A204.1 (cell line): ENCODE results near the gene NUP35.

Experiments used
- FAIRE-seq: peaks from 2 replicates; lab custom pipeline; 2012; peaks lifted over from hg19 to GRCh38; lab: Jason Lieb, UNC

The NUP35 gene, protein sequence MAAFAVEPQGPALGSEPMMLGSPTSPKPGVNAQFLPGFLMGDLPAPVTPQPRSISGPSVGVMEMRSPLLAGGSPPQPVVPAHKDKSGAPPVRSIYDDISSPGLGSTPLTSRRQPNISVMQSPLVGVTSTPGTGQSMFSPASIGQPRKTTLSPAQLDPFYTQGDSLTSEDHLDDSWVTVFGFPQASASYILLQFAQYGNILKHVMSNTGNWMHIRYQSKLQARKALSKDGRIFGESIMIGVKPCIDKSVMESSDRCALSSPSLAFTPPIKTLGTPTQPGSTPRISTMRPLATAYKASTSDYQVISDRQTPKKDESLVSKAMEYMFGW

DNA sequence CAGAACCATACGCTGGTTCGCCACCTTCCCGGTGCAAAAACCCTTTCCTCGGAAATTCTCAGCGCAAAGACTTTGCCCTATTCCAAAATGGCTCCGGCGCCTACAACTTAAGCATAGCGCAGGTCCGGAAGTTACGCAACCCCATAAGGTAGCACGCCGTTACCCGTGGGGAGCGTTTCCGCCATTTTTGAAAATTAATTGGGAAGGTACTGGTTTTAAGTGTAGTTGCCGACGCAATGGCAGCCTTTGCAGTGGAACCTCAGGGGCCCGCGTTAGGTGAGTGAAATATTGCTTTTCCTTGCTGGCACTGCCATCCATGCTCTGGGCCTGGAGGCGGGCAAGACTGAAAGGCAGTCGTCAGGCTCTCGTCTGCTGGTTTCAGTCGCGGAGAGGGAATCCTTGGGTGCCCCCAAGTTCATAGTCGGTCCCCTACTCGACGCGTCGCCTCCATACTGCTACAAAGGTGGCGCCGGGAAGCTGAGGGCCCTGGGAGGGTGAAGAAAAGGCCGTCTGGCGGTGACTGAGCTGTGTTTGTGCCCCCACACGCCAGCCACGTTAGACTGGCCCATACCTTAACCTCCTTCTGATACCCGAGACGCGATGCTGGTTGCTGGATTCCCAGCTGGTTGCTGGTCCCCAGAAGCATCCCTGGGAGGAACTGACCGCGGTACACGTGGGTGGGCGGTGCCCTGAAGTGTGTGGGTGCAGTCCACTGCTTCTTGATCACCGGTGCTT is at the start of gene NUP35:
Gene NUP35, plus strand, starts transcription at position 222 of the 735 bp plus-strand sequence. Its CDS starts 15 bp downstream, at position 237.
- peak; percentile 97 for FAIRE-seq

DNA sequence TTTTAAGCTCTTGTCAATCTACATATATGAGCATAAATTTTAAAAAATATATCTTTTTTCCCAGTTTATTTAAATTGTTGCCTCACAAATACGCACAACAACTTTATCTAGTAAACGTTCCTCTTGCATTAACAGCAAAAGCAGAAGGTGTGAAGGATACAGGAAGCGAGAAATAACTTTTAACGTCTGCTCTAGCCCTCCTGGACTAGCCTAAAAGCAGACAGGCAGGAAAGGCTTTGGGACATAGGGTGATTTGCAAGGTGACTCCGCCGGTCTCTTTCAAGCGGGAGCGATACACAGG is 46.1 kb upstream of the NUP35 start:
- FAIRE-seq = no peak

DNA sequence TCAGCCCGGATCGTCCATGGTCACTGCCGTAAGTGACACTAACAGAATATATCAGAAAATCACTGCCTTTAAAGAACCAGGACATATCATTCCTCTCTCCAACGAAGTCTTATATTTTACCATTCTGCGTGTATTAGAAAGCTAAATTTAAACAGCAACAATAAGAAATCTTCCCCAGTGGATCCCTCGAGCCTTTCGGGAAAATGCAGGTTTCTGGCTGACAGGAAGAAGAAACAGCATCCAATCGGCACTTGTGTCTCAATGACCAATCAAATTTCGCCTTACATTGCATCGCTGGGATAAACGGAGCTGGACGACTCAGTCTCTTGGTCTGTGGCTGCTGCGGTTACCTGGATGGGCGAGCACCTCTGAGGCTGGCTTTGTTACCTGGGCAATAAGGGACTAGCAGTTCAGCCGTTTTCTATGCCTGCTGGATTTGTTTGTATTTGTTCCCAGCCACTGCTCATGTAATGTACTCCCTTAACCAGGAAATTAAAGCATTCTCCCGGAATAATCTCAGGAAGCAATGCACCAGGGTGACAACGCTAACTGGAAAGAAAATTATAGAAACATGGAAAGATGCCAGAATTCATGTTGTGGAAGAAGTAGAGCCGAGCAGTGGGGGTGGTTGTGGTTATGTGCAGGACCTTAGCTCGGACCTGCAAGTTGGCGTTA is 45.6 kb upstream of the NUP35 start, which contains the start of gene DUSP19:
Gene DUSP19, plus strand, starts transcription at position 284 of the 675 bp plus-strand sequence. Its CDS starts 187 bp downstream, at position 471.
- FAIRE-seq = peak; percentile 87

DNA sequence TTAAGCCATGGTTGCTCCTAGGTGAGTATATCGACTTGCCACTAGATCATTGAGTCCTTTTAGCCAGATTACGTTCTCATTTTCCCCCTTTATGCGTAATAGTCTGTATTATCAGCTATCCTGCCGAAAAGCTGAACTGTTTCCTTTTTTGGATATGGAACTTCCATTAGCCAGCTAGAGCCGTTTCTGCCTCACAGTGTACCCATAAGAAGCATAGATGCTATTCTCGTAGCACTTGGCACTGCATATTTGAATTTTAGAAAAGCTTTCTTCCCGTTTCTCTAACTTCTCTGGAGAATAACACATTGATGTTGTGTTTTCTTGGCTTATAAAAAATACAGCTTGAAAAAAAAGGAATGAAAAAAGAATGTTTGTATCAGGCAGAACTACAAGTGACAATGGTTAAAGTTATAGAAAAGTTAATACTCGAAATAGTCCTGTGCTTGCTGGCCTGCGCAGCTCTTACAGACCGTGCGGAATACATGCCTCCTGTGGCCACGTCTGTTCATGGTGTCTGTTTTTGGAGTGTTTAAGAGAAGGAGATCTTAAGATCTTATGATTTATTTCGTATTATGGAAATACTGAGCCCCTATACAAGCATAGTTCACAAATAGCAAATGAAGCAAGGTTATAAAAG is 45.0 kb upstream of the NUP35 start:
- FAIRE-seq = no peak

DNA sequence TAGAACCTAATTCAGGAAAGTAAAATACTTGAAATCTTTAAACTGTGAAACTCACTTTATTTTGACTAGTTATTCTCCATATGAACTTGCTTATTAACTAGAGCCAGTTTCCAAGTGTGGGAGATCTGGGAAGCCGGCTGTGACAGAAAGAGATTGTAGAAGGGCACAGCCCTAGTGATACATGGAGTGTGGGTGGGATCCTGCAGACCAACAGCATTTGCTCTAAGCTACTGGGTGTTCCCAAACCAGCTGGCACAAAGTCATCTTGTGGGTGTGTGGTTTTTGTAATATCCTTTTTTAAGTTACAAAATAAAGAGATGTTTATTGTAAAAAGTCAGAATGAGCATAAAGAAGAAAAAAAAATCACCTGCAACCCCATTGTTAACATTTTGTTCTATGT is 42.3 kb upstream of the NUP35 start:
- FAIRE-seq = no peak

DNA sequence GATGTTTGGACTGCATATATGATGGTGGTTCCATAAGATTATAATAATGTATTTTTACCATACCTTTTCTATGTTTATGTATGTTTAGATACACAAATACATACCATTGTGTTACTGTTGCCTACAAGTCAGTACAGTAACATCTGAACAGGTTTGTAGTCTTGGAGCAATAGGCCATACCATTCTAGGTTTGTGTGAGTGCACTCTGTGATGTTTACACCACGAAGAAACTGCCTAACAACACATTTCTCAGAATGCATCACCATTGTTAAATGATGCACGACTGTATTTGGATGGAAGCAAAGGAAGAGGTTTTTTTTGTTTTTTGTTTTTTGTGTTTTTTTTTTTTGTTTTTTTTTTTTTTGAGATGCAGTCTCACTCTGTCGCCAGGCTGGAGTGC is 36.2 kb upstream of the NUP35 start:
- FAIRE-seq = no peak

DNA sequence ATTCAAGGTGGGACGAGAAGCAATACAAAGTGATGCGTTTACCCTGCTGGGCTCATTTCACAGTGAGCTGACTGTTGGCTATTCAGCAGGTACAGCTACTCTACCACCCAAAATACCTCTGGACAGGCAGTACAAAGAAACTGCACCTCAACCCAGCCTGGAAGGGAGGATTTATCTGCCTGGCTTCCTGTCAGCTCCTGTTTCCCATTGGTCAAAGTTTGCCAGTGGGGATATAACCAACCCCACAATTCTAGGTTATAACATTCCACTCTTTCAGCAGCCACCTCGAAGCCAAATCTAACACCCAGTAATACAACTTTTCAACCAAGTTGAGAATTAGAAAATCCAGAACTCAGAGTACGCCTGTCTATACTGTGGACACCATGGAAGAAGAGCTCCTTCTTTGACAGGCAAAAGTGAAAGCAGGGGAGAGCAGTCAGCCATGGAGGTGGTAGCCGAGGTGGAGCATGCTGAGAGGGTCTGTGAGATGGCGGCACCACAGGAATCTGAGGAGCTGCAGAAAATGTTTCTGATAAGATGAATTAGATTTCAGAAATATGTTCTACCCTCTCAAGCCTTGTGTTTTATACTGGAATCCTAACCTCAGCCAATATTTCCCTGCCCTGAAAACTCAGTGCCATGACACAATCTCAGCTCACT is 34.9 kb upstream of the NUP35 start:
- FAIRE-seq = no peak

DNA sequence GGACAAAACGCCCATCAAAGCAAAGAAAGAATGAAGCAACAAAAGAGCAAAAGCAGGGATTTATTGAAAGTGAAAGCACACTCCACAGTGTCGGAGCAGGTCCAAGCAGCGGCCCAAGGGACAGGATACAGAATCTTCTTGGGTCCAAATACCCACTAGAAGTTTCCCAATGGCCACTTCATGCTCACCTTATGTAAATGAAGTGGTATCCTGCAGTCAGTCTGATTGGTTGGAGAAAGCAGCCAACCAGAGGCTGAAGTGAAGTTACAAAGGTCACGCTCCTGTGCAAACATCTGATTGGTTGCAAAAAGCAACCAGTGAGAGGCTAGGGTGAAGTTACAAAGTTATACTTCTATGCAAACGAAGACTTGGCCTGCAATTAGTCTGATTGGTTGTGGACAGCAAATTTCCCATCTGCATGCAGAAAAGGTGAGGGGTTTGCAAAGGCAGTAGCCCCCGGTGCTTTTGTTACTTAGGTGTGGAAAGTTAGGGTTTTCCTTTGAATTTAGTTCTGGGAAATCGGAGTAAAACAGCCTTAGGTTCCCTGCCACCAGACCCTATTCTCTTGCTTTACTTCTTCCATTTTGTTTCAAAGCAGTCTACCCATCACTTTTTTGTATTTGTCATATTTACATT is 32.8 kb upstream of the NUP35 start:
- no peak for FAIRE-seq

DNA sequence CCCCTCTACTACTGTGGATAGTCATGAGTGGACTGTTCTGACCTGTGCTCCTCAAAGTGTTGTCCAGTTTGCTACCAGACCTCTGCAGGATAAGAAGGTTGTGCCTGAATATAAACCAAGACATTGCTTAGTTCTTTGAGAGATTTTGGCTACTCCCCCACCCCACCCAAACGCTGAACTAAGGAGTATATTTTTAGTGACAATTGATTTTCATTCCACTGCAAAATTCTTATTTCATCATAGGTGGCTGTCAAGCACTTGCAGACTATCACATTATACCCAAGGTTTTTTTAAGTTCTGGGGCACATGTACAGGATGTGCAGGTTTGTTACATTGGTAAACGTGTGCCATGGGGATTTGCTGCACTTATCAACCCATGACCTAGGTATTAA is 32.3 kb upstream of the NUP35 start:
- no peak for FAIRE-seq

DNA sequence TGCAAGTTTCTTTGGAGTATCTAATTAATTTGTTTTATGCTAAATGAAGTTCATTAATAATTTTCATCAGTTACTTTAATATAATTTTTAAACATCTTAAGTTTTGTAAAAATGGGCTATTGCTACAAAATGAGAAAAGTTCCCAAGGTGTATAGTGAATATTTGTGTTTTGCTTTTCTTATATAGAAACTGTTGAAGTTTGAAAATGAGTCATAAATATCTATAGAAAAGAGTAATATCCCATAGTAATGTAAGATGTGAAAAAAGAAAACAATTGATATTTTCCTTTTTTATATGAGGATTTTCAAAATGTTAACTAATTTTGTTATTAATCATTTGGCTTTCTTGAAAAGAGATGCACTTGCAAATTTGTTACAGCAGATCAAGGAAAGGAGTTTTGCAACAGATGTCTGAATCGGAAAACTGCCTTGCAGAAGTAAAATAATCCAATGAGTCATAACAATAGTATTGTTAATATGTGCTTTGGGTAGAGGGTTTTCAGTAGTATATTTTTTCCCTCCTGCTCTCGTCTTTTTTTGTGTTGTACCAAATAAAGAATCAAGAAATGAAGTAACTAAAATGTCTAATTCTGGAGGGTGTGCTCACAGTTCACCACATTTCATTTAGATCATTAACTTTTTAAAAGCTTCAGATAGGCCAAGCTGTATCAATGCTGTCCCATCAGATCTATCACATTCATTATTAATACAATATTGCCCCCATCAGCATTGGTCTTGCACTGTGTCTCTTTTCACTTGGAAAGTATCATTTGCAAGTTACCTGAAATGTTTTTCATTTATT is 30.2 kb upstream of the NUP35 start:
- FAIRE-seq = peak; percentile 30

DNA sequence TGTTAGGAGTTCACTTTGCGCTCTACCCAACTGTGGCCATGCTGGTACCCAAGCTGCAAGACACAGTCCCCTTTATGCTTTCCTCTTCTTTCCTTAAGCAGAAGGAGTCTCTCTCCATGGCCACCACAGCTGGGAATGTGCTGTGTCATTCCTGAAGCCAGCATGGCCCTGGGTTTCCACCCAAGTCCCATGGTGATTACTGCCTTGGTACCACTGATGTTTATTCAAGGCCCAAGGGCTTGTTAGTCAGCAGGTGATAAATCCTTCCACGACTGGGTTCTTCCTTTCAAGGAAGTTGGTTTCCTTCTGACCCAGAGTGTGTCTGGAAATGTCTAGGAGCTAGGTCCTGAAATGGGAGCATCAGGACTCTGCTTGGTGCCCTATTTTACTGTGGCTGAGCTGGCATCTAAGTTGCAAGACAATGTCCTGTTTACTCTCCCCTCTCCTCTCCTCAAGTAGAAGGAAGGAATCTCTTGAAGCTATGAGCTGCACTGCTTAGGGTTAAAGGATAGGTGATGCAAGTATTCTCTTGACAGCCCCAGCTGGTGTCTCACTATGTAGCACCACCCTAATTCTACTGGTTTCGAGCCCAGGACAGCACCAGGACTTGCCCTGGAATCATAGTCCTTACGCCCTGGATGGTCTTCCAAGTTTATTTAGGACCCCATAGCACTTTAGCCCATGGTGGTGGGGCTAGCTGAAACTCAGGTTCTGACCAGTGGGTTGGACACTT is 18.7 kb upstream of the NUP35 start:
- FAIRE-seq = no peak

DNA sequence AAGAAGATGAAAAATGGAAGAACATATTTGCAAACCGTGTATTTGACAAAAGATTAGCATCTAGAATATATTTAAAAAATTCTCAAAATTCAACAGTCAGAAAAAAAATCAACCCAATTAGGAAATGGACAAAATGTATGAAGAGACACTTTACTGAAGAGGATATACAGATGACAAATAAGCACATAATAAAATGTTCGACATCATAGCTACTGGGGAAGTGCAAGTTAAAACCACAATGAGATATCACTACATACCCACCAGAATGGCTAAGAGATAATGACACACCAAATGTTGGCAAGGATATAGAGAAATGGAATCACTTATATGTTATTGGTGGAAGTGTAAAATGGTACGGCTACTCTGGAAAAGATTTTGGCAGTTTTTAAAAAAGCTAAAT is 11.7 kb upstream of the NUP35 start:
- FAIRE-seq = no peak

DNA sequence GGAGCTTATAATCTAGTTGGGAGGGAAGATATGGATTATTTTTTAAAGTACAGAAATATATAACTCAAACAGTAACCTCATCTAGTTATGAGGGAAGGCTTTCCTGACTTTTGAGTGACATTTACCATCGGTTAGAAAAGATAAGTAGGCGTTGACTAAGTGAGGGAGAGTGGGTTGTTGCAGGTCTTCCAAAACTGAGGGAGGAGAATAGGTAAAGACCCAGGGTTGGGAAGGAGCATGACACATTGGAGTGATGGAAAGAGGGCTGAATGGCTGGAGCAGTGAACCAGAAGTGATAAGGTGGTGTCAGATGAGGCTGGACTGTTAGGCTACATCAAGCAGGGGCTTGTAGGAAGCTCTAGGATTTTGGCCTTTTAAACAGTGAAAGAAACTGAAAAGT is 10.6 kb upstream of the NUP35 start:
- FAIRE-seq = no peak

DNA sequence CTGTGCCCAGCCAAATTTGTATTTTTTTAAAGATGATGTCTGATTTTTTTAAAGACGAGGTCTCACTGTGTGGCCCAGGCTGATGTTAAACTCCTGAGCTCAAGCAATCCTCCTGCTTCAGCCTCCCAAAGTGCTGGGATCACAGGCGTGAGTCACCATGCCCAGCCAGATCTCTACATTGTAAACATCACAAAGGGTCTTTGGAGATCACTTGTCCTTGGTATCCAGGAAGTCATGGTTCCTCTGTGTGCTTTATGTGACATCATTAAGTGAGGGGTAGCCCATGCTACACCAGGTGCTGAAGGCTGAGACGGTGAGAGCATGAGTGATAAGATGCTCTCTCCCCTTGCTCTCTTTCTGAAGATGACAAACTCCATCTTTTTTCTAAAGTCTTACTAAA is 7.0 kb upstream of the NUP35 start:
- FAIRE-seq = no peak

DNA sequence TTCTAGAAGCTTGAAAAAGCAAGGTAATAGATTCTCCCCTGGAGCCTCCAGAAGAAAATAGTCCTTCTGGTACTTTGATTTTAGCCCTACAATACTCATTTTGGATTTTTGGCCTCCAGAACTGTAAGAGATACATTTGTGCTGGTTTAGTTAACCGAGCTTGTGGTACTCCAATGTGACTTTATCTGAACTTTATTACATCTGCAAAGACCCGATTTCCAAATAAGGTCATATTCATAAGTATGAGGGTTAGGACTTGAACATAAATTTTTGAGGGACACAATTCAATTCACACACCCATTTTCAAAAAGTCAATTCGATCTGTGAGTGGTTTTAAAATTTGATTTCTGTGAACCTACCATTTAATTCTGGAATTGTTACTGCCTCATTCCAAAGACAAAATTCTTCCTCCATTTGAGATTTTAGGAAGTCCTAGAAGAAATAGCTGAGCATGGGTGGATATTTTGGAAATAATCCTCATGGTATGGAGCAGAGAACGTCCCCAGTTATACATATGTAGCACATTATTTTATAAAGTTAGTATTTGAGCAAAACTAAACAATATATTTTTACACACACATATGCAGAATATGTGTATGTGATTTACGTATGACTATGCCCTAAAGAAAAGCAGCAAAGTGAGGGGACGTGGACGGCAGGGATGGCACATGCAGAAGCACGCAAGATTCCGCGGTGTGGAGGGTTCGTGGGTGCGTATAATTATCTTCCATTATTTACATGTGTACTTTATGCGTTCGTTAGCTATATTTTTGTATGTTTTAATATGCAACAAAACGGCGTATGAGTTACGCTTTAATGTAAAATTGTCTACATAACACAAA is 905 bp upstream of the NUP35 start:
- FAIRE-seq = no peak

DNA sequence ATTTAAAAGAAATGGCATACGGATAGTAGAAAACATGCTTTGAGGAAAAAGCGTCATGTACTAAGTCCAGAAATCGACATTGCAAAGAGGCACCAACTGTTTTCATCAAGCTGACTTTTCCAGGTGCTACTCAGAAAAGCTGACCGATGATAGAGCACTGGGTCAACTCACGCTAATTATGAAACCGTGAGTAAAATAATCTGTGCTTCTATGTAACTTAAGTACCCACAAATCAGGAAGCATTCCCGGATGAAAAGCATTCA is 353 bp upstream of the NUP35 start:
- FAIRE-seq = no peak

DNA sequence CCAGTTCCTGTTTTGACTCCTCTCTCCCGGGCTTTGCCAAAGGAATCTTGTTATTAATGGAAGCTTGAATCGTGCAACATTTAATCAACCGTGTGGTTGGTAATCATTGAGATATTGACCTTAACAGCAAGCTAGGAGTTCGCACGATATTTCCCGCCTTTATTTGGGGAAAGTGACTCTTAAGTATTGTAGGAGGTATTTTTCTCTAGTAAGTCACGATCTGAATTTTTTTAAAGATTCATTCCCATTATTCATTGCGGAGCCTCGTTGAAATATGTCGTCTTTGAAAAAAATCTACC is 663 bp downstream of the NUP35 start:
- FAIRE-seq = no peak

DNA sequence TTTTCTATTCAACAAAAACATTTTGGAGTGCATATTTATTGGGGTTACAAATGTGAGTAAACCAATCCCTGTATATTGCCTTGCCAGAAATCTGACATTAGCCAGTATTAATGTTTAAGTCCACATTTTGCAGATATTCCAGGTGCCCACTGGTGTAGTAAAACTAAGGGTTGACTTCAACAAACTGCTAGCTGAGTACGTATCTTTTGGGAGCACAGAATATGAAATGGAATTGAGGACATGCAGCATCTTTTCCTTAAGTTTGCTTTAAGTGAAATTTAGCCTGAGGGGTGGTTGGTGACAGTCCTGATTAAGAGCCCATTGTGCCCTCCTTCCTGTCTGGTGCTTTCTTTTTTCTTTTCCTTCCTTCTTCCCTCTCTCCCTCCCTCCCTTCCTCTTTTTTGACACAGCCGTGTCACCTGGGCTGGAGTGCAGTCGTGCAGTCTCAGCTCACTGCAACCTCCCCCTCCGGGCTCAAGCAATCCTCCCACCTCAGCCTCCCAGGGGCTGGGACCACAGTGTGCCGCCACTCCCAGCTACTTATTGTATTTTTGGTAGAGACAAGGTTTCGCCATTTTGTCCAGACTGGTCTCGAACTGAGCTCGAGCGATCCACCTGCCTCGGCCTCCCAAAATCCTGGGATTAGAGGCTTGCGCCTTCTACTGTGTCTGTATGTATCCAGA is 1.6 kb downstream of the NUP35 start:
- FAIRE-seq = no peak

DNA sequence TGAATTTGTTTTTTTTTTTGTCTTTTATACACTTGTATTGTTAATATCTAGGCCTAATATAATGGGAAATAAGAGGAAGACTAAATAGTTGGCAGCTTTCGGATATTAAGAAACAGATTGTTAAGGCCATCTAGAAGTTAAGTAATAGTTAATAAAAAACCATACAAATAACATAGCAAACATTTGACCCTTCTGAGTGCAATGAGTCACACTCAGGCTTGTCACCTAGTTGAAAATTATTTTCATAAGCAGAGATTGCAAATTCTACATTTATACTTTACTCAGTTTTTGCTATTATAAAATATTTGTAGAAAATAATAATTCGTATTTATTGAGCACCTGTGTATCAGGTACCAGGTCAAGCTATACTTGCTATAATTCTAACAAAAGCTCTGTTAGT is 2.4 kb downstream of the NUP35 start:
- peak; percentile 30 for FAIRE-seq
